Activated B cell treated with CpG ODN at 0.5 μM for 24 hours (primary cell): ENCODE data around the gene EXOC3. TPM values are rescaled to one million over a fixed set of nuclear protein-coding genes. Genes with fewer than 3 reads are reported as not detected.
A peak's percentile ranks its signal among the peaks of the same experiment; 100 is the strongest.

Experiments used
- ATAC-seq: fragments of 200-7000 bp; cut with Tn5 transposase; one replicate; pipeline ENCODE4 v1.10.0; 2021; ENCODE audit warnings: low read depth, mild to moderate bottlenecking, moderate library complexity
- CTCF ChIA-PET: fragments of 350-600 bp; sonication (Branson Sonifier 250); formaldehyde crosslinking; loops from one replicate; lab custom pipeline; 2021; ENCODE audit warnings: antibody characterized with exemption; lab: Charles Lee
- POLR2A ChIA-PET: fragments of 350-600 bp; sonication (Branson Sonifier 250); formaldehyde crosslinking; loops from one replicate; lab custom pipeline; 2021; ENCODE audit warnings: antibody characterized with exemption; lab: Charles Lee
- DNase-seq: peaks from one replicate; pipeline ENCODE4 v3.0.0; 2022
- H3K27ac Mint-ChIP-seq: one replicate; pipeline ENCODE4 v1.8.0; 2020; ENCODE audit warnings: mixed read lengths
- H3K27me3 Mint-ChIP-seq: one replicate; pipeline ENCODE4 v1.8.0; 2021; ENCODE audit warnings: mixed read lengths
- H3K36me3 Mint-ChIP-seq: one replicate; pipeline ENCODE4 v1.8.0; 2021; ENCODE audit warnings: low read depth, mixed read lengths
- H3K4me1 Mint-ChIP-seq: one replicate; pipeline ENCODE4 v1.8.0; 2021; ENCODE audit warnings: mixed read lengths
- H3K4me3 Mint-ChIP-seq: one replicate; pipeline ENCODE4 v1.8.0; 2020; ENCODE audit warnings: mild to moderate bottlenecking, mixed read lengths
- H3K9me3 Mint-ChIP-seq: one replicate; pipeline ENCODE4 v1.8.0; 2020; ENCODE audit warnings: mixed read lengths
- intact Hi-C: fragments of 100-400 bp; cut with micrococcal nuclease; formaldehyde crosslinking; loops from one replicate; pipeline ENCODE4 v1.15.1; 2024
- total RNA-seq: library from RNA; stranded (reverse); gene quantifications from 2 replicates; pipeline ENCODE4 v1.2.3, GENCODE V29; 2022
- TF ChIP-seq, protein P1 (sequence below): fragments of 200-600 bp; IDR thresholded peaks from one replicate; pipeline ENCODE4 v1.8.0; 2022; ENCODE audit warnings: antibody characterized with exemption, mild to moderate bottlenecking

Gene EXOC3
- total RNA-seq, 1 donor from 2014 or later, result 79.6 TPM

DNA sequence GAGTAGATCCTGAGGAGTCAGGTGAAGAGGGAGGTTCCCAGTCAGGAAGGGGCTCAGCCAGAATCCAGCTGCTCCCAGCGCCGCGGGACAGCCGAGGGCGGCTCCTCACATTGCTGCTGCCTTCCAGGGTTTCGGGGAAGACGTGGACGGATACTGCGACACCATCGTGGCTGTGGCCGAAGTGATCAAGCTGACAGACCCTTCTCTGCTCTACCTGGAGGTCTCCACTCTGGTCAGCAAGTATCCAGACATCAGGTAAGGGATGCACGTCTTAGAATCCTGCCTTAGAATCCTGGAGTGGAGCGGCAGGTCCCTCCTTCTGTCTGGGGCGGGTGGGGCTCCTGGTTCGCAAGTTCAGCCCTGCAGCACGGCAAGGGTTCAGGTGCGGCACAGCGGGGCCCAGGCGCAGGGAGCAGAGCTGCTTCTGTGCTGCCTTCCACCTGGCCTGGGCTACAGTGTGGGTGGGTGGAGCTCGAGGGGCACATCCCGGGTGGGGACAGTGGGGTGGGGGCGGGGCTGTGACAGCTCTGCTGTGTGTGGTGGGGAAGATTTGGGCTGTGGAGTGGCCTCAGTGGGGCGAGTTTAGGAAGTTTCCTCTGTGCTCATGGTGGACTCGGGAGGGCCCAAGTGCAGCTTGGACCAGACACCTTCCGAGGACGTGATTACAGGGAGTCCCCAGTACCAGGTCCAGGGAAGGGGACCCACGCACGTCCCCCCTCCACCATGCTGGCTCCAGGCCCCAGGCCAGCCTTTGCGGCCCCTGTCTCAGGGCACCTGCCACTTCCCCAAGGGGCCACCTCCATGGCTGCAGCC, 22.8 kb downstream of the EXOC3 start:
- Mint-ChIP-seq H3K27ac (no peak overlapping the region), H3K36me3 (peaks cover 37% of the 10 kb centered on the region), H3K27me3 (no peaks in the 10 kb centered on the region), H3K4me1 (peaks cover 36% of the 10 kb centered on the region), H3K9me3 (no peaks in the 10 kb centered on the region), H3K4me3 (no peak overlapping the region)
- ChIA-PET POLR2A (interaction anchor here (1.4 kb wide), 1 partner anchor 21 kb away, joined by 3 read pairs; no protein-coding TSS in a partner anchor), CTCF (no interaction called here)
- TF ChIP-seq, protein P1, sequence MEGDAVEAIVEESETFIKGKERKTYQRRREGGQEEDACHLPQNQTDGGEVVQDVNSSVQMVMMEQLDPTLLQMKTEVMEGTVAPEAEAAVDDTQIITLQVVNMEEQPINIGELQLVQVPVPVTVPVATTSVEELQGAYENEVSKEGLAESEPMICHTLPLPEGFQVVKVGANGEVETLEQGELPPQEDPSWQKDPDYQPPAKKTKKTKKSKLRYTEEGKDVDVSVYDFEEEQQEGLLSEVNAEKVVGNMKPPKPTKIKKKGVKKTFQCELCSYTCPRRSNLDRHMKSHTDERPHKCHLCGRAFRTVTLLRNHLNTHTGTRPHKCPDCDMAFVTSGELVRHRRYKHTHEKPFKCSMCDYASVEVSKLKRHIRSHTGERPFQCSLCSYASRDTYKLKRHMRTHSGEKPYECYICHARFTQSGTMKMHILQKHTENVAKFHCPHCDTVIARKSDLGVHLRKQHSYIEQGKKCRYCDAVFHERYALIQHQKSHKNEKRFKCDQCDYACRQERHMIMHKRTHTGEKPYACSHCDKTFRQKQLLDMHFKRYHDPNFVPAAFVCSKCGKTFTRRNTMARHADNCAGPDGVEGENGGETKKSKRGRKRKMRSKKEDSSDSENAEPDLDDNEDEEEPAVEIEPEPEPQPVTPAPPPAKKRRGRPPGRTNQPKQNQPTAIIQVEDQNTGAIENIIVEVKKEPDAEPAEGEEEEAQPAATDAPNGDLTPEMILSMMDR, result no peak
- DNase-seq (peak; percentile 11), ATAC-seq (no peak)
- intact Hi-C loops, result loop anchor here (2.0 kb wide), 2 partner anchors 19 to 63 kb away; no protein-coding TSS in a partner anchor

DNA sequence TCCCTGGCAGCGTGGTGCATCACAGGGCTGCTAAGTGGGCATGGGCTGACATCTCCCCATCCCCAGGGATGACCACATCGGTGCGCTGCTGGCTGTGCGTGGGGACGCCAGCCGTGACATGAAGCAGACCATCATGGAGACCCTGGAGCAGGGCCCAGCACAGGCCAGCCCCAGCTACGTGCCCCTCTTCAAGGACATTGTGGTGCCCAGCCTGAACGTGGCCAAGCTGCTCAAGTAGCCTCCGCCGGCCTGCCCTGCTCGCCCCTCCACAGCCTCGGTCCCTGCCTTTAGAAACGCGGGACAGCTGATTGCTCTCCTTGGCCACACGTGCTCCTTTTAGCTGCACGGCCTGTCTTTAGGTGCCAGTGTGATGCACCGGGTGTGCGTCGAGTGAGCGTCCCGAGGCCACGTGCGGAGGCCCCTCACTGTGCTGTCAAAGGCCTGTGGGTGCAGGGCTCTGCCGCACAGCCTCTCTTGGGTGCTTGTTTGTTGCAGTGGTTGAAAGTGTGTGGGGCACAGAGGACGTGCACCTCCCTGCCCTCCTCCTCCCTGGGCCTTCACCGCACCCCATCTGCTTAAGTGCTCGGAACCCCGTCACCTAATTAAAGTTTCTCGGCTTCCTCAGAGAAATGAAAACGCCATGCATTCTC, 23.8 kb downstream of the EXOC3 start:
- no peak for ATAC-seq
- peak; percentile 14 for DNase-seq
- CTCF ChIA-PET, result no interaction called here
- no peaks in the 10 kb centered on the region for H3K9me3 Mint-ChIP-seq
- TF ChIP-seq, protein P1, result no peak
- peaks cover 33% of the 10 kb centered on the region for H3K36me3 Mint-ChIP-seq
- intact Hi-C loops, result no loop called here
- peaks cover 46% of the 10 kb centered on the region for H3K4me1 Mint-ChIP-seq
- H3K27me3 Mint-ChIP-seq, result no peaks in the 10 kb centered on the region
- no peak overlapping the region for H3K4me3 Mint-ChIP-seq
- POLR2A ChIA-PET, result interaction anchor here (1.4 kb wide), 1 partner anchor 22 kb away, joined by 3 read pairs; no protein-coding TSS in a partner anchor
- H3K27ac Mint-ChIP-seq, result no peak overlapping the region

DNA sequence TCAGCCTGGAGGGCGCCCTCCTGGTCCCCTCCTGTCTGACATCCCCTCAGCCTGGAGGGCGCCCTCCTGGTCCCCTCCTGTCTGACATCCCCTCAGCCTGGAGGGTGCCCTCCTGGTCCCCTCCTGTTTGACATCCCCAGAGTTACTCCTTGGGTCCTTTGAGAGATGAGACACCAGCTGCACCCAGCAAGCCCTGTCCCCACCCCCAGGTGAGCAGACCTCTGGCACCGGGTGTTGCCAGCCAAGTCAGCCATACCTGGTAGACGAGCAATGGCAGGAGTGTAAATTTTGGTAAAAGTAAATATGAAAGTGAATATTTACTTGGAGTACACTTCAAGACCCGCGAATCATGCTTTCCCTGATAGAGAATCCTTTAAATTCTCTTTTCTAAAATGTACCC, 25.4 kb downstream of the EXOC3 start:
- Mint-ChIP-seq H3K36me3 (peaks cover 19% of the 10 kb centered on the region), H3K27me3 (no peaks in the 10 kb centered on the region), H3K9me3 (no peaks in the 10 kb centered on the region), H3K4me3 (no peak overlapping the region), H3K4me1 (peaks cover 48% of the 10 kb centered on the region), H3K27ac (no peak overlapping the region)
- ATAC-seq, result no peak
- POLR2A ChIA-PET, result no interaction called here
- CTCF ChIA-PET, result no interaction called here
- DNase-seq, result no peak
- TF ChIP-seq, protein P1, result no peak
- intact Hi-C loops, result no loop called here

DNA sequence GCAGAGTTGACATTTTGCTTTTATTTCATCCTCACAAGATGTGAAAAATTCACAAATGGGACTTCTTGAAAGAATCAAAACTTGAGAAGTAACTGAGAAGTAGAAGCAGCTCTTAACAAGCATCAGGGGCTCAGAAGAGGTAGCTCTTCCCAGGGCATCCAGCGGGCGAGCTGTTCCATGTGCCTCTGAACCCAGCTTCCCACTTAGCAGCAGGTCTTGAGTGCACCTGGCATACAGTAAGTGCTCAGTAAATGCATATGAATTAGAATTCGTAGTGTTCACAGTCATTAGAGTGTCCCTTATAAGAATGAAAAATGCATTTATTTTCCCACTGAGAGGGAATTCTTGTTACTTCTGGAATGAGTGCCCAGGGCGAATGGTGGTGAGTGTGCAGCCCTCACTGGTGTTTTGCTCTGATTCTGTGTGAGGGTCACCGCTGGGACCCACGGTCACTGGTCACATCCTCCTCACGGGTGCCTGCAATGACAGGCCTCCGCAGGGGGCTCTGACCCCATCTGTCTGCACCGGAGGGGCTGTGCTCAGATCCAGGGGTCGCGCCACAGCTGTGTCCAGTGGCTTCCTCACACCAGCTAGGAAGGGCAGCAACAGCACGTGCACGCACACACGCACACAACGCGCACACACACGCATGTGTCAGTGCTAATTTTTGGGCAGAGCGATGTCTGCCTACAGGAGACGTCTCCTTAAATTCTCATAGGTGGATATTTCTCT, 26.9 kb downstream of the EXOC3 start:
- Mint-ChIP-seq H3K9me3 (no peaks in the 10 kb centered on the region), H3K4me3 (no peak overlapping the region), H3K36me3 (peaks cover 14% of the 10 kb centered on the region), H3K4me1 (peaks cover 43% of the 10 kb centered on the region), H3K27ac (no peak overlapping the region), H3K27me3 (peaks cover 4% of the 10 kb centered on the region)
- DNase-seq, result peak; percentile 12
- intact Hi-C loops, result no loop called here
- CTCF ChIA-PET, result no interaction called here
- POLR2A ChIA-PET, result no interaction called here
- TF ChIP-seq, protein P1, result no peak
- ATAC-seq, result no peak
